OCI-LY3 (cell line): ENCODE measurements around the gene C2orf72.

Experiments
- CTCF ChIP-seq: fragments of 200-600, 300-600 bp; sonication (generic); IDR thresholded peaks from 2 replicates; pipeline ENCODE4 v1.5.1; 2014; ENCODE audit warnings: antibody characterized with exemption, low read length, low read depth
- EZH2phosphoT487 ChIP-seq: fragments of 200-600 bp; shearing (Covaris generic); IDR thresholded peaks from 2 replicates; pipeline ENCODE4 v1.6.1; 2018; ENCODE audit warnings: antibody characterized with exemption, mixed run types, low read depth

- TF ChIP-seq CTCF (no peak), EZH2phosphoT487 (no peak)
Observed at GRCh38 chr2:231001036-231001435, 36.3 kb upstream of the C2orf72 start.
